Neuron (in vitro differentiated cells): ENCODE data around the gene ITPR2.

ENCODE experiments used
- H2AFZ ChIP-seq: one replicate; pipeline ENCODE4 v1.6.1; 2013; ENCODE audit warnings: low read depth, mild to moderate bottlenecking, inconsistent platforms, low read length, moderate library complexity
- H3K27me3 ChIP-seq: one replicate; pipeline ENCODE4 v1.6.1; 2013; ENCODE audit warnings: low read length; ENCODE audit not compliant: insufficient read depth
- H3K36me3 ChIP-seq: one replicate; pipeline ENCODE4 v1.6.1; 2013; ENCODE audit warnings: low read length; ENCODE audit not compliant: insufficient read depth
- H3K4me1 ChIP-seq: one replicate; pipeline ENCODE4 v1.6.1; 2013; ENCODE audit warnings: low read length; ENCODE audit not compliant: insufficient read depth
- H3K4me3 ChIP-seq: 2 replicates; pipeline ENCODE4 v1.5.1; 2013; ENCODE audit warnings: mild to moderate bottlenecking, low read length, moderate library complexity
- H3K9me3 ChIP-seq: one replicate; pipeline ENCODE4 v1.6.1; 2013; ENCODE audit warnings: low read length

ITPR2 gene

DNA sequence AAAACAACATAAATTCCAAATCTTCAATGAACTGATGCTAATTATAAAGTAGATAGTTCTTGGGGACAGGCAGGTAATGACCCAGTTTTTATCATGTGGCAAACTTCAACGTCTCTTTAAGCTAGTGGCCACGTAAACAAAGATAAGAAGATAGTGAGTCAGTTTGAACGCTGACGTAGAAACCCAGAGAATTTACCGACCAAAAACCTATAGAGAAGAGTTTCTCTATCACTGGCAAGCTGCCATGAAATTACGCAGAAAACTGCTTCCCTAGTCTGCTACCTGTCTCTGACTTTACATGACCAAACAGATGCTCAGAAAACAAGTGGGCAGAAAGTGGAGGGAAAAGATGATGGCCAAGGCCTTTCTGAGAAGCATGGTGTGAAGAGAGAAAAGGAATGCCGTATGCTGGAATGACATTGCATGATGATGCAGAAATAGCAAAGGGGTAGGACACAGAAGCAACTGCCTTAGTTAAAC is 136.3 kb downstream of the ITPR2 start:
- no peak overlapping the region for H3K4me3 ChIP-seq
- no peak overlapping the region for H2AFZ ChIP-seq

DNA sequence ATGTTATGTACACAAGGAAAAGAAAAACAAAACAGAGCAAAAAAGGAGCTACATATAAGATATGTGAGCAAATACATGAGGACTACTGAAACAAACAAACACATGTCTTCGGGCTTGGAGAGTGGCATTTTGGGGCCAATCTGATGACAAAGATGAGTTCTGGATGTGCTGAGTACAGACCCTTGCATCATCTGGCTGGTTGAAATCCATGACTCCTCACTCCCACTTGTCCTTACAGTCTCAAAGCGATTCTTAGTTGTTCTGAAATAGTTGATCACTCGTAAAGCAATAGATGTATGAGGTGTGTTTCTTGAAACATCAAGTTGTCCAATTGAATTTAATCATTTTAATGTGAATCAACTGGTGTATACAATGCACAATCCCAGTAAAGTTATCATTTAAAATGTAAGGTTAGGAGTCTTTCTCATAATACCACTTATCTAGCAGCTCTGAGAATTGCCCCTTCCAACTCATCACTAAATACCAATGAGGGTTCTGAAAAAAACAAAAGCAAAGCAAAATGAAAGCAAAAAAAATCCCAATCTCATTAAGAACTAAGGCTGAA is 136.9 kb downstream of the ITPR2 start:
- Histone ChIP-seq H3K4me3 (no peak overlapping the region), H3K27me3 (no peaks in the 10 kb centered on the region), H3K4me1 (no peaks in the 10 kb centered on the region), H3K9me3 (no peaks in the 10 kb centered on the region), H3K36me3 (no peaks in the 10 kb centered on the region), H2AFZ (no peak overlapping the region)

More for the DNA sequence above, 136.3 kb downstream of the ITPR2 start:
- H3K27me3 ChIP-seq: no peaks in the 10 kb centered on the region
- no peaks in the 10 kb centered on the region for H3K9me3 ChIP-seq
- no peaks in the 10 kb centered on the region for H3K4me1 ChIP-seq
- H3K36me3 ChIP-seq: no peaks in the 10 kb centered on the region

DNA sequence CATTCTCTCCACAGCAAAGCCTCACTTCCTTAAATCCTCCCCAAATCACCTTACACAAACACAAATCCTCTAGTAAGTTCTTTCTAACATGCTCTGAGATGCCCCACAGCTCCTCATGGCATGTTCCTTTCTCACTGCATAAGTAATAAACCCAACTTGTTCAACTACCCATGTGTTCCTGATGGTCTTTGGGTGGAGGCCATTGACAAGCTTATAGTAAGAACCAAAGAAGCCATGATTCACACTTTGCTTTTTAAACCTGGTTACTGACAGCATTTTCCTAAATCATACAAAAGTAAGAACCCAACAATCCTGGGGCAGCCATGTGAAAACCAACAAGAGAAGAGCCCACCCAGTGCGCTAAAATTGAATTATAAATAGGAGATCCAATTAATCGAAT is 138.6 kb downstream of the ITPR2 start:
- H2AFZ ChIP-seq: no peak overlapping the region
- H3K4me1 ChIP-seq: no peaks in the 10 kb centered on the region
- no peaks in the 10 kb centered on the region for H3K27me3 ChIP-seq
- no peaks in the 10 kb centered on the region for H3K36me3 ChIP-seq
- no peak overlapping the region for H3K4me3 ChIP-seq
- H3K9me3 ChIP-seq: no peaks in the 10 kb centered on the region

DNA sequence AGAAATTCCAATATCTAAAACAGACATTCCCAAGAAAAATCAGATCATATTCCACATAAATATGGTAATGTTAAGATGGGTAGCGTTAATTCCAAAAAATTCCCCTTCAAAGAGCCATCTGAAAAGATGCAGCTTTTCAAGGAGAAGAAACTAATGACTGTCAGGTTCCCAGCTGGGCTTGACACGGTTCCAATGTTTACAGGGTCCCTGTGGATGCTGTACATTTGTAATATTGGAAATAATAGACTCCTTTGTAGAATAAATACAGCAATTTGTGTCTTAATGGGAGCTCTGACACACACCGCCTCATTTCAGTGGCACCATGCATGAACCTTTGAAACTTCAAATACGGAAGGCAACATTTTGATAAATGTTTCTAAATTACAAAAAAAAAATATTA is 140.6 kb downstream of the ITPR2 start:
- Histone ChIP-seq H3K9me3 (no peaks in the 10 kb centered on the region), H3K4me3 (no peak overlapping the region), H3K4me1 (no peaks in the 10 kb centered on the region), H2AFZ (no peak overlapping the region), H3K27me3 (no peaks in the 10 kb centered on the region), H3K36me3 (no peaks in the 10 kb centered on the region)

DNA sequence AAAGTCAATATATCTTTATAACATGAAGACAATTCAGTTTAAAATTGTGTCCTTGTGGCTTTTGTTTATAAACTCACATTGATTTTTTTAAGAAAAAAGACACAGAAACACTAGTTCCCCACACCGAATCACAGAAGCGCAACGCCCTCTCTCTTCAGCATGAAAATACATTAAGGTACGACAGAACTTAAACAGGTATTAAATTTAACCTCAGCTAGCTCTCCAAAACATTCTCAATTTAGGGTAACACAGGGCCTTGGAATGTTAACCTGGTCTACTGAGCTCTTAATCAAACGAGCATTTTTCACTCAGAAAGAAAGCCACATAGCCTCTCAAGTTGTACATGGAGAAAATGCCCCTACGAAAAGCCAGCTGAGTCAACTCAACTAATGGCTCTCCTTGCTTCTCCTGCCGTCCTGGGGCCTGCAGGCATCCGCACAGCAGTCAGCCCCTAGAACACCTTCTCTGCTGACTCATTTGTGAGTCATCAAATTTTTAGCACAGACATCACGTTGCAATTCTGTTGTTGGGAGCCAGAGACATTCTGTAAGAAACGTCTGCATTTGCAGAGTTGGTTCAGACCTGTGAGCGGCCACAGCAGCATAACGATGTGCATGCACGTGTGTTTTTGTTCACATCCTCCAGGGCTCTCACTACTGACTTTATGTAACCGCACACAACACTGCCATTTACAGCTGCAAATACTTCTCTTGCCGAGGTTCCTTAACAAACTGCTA is 141.6 kb downstream of the ITPR2 start:
- Histone ChIP-seq H3K4me3 (no peak overlapping the region), H2AFZ (no peak overlapping the region), H3K27me3 (no peaks in the 10 kb centered on the region), H3K4me1 (no peaks in the 10 kb centered on the region), H3K36me3 (no peaks in the 10 kb centered on the region), H3K9me3 (no peaks in the 10 kb centered on the region)

DNA sequence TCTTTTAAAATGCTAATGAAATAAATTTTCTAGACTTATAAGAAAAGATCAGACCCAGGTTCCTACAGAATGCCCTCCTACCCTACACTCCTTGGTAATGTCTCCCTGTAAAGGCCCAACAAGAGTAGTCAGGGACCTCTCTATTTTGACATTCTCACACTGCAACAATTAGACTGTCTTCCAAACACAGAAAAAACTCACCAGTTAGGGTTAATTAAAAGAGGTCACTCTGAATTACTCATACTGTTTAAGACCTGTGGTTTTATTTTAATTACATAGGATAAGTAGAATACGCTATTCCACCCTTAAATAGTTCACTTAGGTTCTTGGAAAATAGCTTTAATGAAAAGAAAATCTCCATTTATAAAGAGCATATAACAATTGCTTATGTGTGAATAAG is 142.4 kb downstream of the ITPR2 start:
- H3K36me3 ChIP-seq: no peaks in the 10 kb centered on the region
- no peaks in the 10 kb centered on the region for H3K9me3 ChIP-seq
- no peak overlapping the region for H3K4me3 ChIP-seq
- no peak overlapping the region for H2AFZ ChIP-seq
- no peaks in the 10 kb centered on the region for H3K4me1 ChIP-seq
- H3K27me3 ChIP-seq: no peaks in the 10 kb centered on the region

DNA sequence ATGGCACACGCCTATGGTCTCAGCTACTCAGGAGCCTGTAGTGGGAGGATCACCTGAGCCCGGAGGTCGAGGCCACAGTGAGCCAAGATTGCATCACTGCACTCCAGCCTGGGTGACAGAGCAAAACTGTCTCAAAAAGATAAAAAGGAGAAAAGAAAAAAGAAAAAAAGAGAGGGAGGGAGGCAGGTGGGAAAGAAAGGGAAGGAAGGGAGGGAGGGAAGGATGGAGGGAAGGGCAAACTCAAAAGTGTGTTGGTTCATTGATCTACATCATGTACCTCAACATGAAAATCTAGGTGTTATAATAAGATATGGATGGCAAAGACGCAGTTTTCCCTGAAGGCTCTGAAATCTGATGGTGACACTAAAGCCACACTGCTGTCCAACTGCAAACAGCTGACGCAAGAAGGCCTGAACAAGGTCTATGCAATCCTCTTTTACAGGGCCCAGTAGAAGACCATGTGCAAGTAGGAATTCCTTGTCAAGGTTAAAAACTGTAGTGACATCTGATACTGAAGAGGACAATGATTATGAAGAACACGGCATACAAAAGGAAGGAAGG is 143.6 kb downstream of the ITPR2 start:
- H3K4me1 ChIP-seq: no peaks in the 10 kb centered on the region
- no peak overlapping the region for H3K4me3 ChIP-seq
- no peak overlapping the region for H2AFZ ChIP-seq
- H3K36me3 ChIP-seq: no peaks in the 10 kb centered on the region
- H3K9me3 ChIP-seq: no peaks in the 10 kb centered on the region
- no peaks in the 10 kb centered on the region for H3K27me3 ChIP-seq

DNA sequence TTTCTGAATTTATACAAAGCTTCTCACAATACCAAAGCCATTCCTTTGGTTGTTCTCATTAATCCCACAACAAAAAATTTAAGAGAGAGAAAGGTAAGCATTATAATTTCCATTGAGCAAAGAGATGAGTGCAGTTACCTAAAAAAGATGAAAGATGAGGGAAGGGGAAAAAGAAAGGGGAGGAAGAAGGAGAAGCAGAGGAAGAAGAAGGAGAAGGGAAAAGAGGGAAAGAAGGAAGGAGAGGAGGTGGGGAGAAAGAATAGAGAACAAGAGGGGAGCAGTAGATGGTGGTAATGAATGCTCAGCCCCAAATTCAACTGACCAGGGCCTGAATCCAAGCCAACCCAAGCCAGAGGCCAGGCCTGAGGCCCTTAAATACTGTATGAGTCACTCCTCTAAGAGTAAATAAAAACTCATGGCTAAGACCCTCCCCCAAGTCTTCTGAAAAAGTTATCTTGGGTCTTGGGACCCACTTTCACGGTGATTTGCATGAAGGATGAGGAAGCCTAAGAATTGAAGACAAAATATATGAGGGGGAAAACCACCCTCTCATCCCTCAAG is 144.6 kb downstream of the ITPR2 start:
- no peak overlapping the region for H2AFZ ChIP-seq
- H3K4me3 ChIP-seq: no peak overlapping the region
- no peaks in the 10 kb centered on the region for H3K36me3 ChIP-seq
- H3K27me3 ChIP-seq: no peaks in the 10 kb centered on the region
- no peaks in the 10 kb centered on the region for H3K4me1 ChIP-seq
- H3K9me3 ChIP-seq: peaks cover 1% of the 10 kb centered on the region

DNA sequence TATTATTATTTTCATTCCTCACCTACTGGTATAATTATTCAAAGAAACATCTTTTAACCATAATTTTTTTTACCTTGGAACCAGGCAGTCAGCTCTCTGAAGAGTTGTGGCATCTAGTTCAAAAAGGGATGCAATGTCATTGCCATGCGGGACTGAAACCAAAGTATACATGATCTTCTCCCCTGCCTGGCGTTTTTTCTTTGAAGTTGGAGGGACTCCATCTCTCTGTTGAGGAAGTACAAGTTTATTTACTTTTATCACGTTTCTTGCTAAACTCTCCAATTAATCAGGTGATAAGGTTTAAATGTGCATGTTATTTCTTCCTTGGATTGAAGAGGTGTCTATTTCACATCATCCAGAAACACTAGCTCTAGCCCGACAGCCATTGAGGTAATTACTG is 146.6 kb downstream of the ITPR2 start:
- Histone ChIP-seq H3K36me3 (no peaks in the 10 kb centered on the region), H3K4me3 (no peak overlapping the region), H3K27me3 (no peaks in the 10 kb centered on the region), H2AFZ (no peak overlapping the region), H3K9me3 (peaks cover 4% of the 10 kb centered on the region), H3K4me1 (no peaks in the 10 kb centered on the region)

DNA sequence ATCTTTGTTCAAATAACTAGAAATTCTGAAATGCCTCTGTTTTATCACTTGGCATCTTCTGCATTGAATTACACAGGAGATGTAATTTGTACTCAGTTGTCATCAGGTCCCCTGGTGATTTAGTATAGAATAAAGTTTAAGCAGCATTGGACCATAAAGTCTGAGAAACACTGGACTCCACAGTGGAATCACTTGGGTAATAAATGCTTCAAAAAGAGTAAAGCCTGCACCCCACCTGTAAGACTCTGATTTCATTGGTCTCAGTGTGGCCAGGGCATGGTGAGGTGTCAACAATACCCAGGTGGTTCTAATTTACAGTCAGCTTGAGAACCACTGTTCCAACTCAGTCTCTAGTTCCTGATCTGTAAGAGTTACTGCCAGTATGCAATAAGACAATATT is 148.9 kb downstream of the ITPR2 start:
- Histone ChIP-seq H3K36me3 (no peaks in the 10 kb centered on the region), H3K27me3 (no peaks in the 10 kb centered on the region), H3K9me3 (peaks cover 4% of the 10 kb centered on the region), H3K4me3 (no peak overlapping the region), H2AFZ (no peak overlapping the region), H3K4me1 (no peaks in the 10 kb centered on the region)

DNA sequence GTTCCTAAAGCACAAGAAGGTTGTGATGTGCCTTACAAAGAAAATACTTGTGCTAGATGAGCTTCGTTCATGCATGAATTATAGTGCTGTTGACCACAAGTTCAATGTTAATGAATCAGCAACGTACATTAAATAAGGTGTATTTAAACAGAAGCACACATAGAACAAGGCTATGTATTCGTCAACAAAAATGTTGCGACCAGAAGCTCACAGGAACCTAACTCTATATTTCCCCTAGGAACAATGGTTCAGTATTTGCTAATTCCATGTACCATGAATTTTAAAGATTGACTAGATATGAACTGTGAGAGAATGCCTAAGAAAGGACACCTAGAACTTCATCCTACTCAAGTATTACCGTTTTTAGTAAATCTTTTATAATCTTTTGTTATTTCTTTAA is 149.6 kb downstream of the ITPR2 start:
- peaks cover 4% of the 10 kb centered on the region for H3K9me3 ChIP-seq
- no peak overlapping the region for H2AFZ ChIP-seq
- no peak overlapping the region for H3K4me3 ChIP-seq
- no peaks in the 10 kb centered on the region for H3K4me1 ChIP-seq
- H3K36me3 ChIP-seq: no peaks in the 10 kb centered on the region
- no peaks in the 10 kb centered on the region for H3K27me3 ChIP-seq

DNA sequence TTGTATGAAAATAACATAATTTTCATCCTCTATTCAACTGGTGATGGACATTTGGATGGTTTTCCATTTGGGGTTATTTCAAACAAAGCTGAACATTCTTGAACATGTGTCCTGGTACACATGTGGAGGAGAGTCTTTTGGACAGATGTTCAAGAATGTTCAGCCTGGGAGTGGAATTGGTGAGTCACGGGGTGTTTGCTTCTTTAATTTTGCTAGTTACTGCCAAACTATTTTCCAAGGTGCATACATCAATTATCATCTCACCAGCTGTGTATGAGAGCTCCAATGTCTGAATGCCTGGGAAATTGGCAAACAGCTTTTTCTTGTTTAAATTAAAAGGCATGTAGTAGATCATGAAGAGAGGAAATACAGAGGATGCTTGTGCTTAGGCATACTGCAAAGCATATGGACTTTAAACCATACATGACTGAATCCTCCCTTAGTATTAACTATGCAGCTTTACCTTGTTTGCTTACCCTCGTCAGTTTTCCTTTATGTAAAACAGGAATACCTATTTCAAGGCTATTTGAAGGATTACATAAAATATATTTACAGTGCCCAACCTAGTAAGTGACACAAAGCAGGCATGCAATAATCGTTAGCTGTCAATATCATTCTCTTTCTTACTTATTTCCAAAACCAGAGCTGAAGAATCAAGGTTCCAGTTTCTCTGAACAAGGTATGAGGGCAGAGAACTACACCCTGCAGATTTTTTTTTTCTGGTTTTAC is 152.1 kb downstream of the ITPR2 start:
- no peak overlapping the region for H2AFZ ChIP-seq
- no peaks in the 10 kb centered on the region for H3K36me3 ChIP-seq
- H3K9me3 ChIP-seq: peaks cover 4% of the 10 kb centered on the region
- no peak overlapping the region for H3K4me3 ChIP-seq
- H3K27me3 ChIP-seq: no peaks in the 10 kb centered on the region
- no peaks in the 10 kb centered on the region for H3K4me1 ChIP-seq
